ENCODE measurements around the gene LRRC9.
"Not testable (repeated sequence)": the region's sequence is repeated elsewhere in the genome, so short reads cannot be mapped to it uniquely, and the experiment has no call there.

Gene LRRC9

GRCh38 chr14:59952141-59952540 is 32.2 kb downstream of the LRRC9 start:
- not testable (repeated sequence) for H3K27ac ChIP-seq (ENCODE audit: low read length); H3K4me1 ChIP-seq (ENCODE audit: control insufficient read depth, insufficient read depth, low read length); H3K9me3 ChIP-seq (ENCODE audit: control insufficient read depth, insufficient read depth, low read length); H3K27me3 ChIP-seq (ENCODE audit: control insufficient read depth, insufficient read depth, low read length); DNase-seq (ENCODE audit: low read depth, low spot score); H3K4me3 ChIP-seq (ENCODE audit: low read length); H3K36me3 ChIP-seq (ENCODE audit: control insufficient read depth, insufficient read depth, low read length)
- WGBS (ENCODE audit: insufficient coverage, insufficient read length) = no CpG with 5 or more reads among the region's 30 CpGs

GRCh38 chr14:59957890-59958289 is 37.9 kb downstream of the LRRC9 start:
- DNase-seq (ENCODE audit: low read depth, low spot score); H3K27ac ChIP-seq (ENCODE audit: low read length); H3K27me3 ChIP-seq (ENCODE audit: control insufficient read depth, insufficient read depth, low read length); H3K9me3 ChIP-seq (ENCODE audit: control insufficient read depth, insufficient read depth, low read length); H3K4me3 ChIP-seq (ENCODE audit: low read length); H3K36me3 ChIP-seq (ENCODE audit: control insufficient read depth, insufficient read depth, low read length); H3K4me1 ChIP-seq (ENCODE audit: control insufficient read depth, insufficient read depth, low read length): not testable (repeated sequence)
- no CpG with 5 or more reads among the region's 4 CpGs for WGBS (ENCODE audit: insufficient coverage, insufficient read length)

- Histone ChIP-seq H3K36me3 (ENCODE audit: control insufficient read depth, insufficient read depth, low read length) (no peaks in the 10 kb centered on the region), H3K27me3 (ENCODE audit: control insufficient read depth, insufficient read depth, low read length) (no peaks in the 10 kb centered on the region), H3K4me3 (ENCODE audit: low read length) (no peak overlapping the region), H3K27ac (ENCODE audit: low read length) (no peak overlapping the region), H3K4me1 (ENCODE audit: control insufficient read depth, insufficient read depth, low read length) (no peaks in the 10 kb centered on the region), H3K9me3 (ENCODE audit: control insufficient read depth, insufficient read depth, low read length) (no peaks in the 10 kb centered on the region)
- no peak for DNase-seq (ENCODE audit: low read depth, low spot score)
- WGBS (ENCODE audit: insufficient coverage, insufficient read length) = no CpG with 5 or more reads among the region's 3 CpGs
Observed at GRCh38 chr14:59959668-59960067, 39.7 kb downstream of the LRRC9 start.

- H3K4me1 ChIP-seq (ENCODE audit: control insufficient read depth, insufficient read depth, low read length) = no peaks in the 10 kb centered on the region
- H3K27ac ChIP-seq (ENCODE audit: low read length) = no peak overlapping the region
- WGBS (ENCODE audit: insufficient coverage, insufficient read length) = no CpG with 5 or more reads among the region's 1 CpG
Observed at GRCh38 chr14:59961518-59962062, 41.6 kb downstream of the LRRC9 start.

GRCh38 chr14:59964251-59965007 is 44.5 kb downstream of the LRRC9 start:
- no peak overlapping the region for H3K4me3 ChIP-seq (ENCODE audit: low read length)
- H3K27me3 ChIP-seq (ENCODE audit: control insufficient read depth, insufficient read depth, low read length) = no peaks in the 10 kb centered on the region
- DNase-seq (ENCODE audit: low read depth, low spot score) = no peak
- no peaks in the 10 kb centered on the region for H3K36me3 ChIP-seq (ENCODE audit: control insufficient read depth, insufficient read depth, low read length)
- H3K27ac ChIP-seq (ENCODE audit: low read length) = no peak overlapping the region
- H3K9me3 ChIP-seq (ENCODE audit: control insufficient read depth, insufficient read depth, low read length) = no peaks in the 10 kb centered on the region
- no peaks in the 10 kb centered on the region for H3K4me1 ChIP-seq (ENCODE audit: control insufficient read depth, insufficient read depth, low read length)
- no CpG with 5 or more reads among the region's 5 CpGs for WGBS (ENCODE audit: insufficient coverage, insufficient read length)

More at GRCh38 chr14:59961518-59962062, 41.6 kb downstream of the LRRC9 start:
- H3K27me3 ChIP-seq (ENCODE audit: control insufficient read depth, insufficient read depth, low read length) = no peaks in the 10 kb centered on the region
- H3K9me3 ChIP-seq (ENCODE audit: control insufficient read depth, insufficient read depth, low read length) = no peaks in the 10 kb centered on the region
- no peak overlapping the region for H3K4me3 ChIP-seq (ENCODE audit: low read length)
- no peak for DNase-seq (ENCODE audit: low read depth, low spot score)
- no peaks in the 10 kb centered on the region for H3K36me3 ChIP-seq (ENCODE audit: control insufficient read depth, insufficient read depth, low read length)

- Histone ChIP-seq H3K27me3 (ENCODE audit: control insufficient read depth, insufficient read depth, low read length) (no peaks in the 10 kb centered on the region), H3K36me3 (ENCODE audit: control insufficient read depth, insufficient read depth, low read length) (no peaks in the 10 kb centered on the region), H3K9me3 (ENCODE audit: control insufficient read depth, insufficient read depth, low read length) (no peaks in the 10 kb centered on the region), H3K4me1 (ENCODE audit: control insufficient read depth, insufficient read depth, low read length) (no peaks in the 10 kb centered on the region), H3K4me3 (ENCODE audit: low read length) (no peak overlapping the region), H3K27ac (ENCODE audit: low read length) (no peak overlapping the region)
- no peak for DNase-seq (ENCODE audit: low read depth, low spot score)
- no CpG with 5 or more reads among the region's 2 CpGs for WGBS (ENCODE audit: insufficient coverage, insufficient read length)
Observed at GRCh38 chr14:59969319-59969718, 49.4 kb downstream of the LRRC9 start.

- DNase-seq (ENCODE audit: low read depth, low spot score) = no peak
- H3K27ac ChIP-seq (ENCODE audit: low read length) = no peak overlapping the region
- no peak overlapping the region for H3K4me3 ChIP-seq (ENCODE audit: low read length)
- no peaks in the 10 kb centered on the region for H3K27me3 ChIP-seq (ENCODE audit: control insufficient read depth, insufficient read depth, low read length)
- no peaks in the 10 kb centered on the region for H3K9me3 ChIP-seq (ENCODE audit: control insufficient read depth, insufficient read depth, low read length)
- H3K36me3 ChIP-seq (ENCODE audit: control insufficient read depth, insufficient read depth, low read length) = no peaks in the 10 kb centered on the region
- no peaks in the 10 kb centered on the region for H3K4me1 ChIP-seq (ENCODE audit: control insufficient read depth, insufficient read depth, low read length)
Observed at GRCh38 chr14:59981564-59981963, 61.6 kb downstream of the LRRC9 start.

GRCh38 chr14:59983048-59983447 is 63.1 kb downstream of the LRRC9 start:
- Histone ChIP-seq H3K9me3 (ENCODE audit: control insufficient read depth, insufficient read depth, low read length) (no peaks in the 10 kb centered on the region), H3K4me1 (ENCODE audit: control insufficient read depth, insufficient read depth, low read length) (no peaks in the 10 kb centered on the region), H3K36me3 (ENCODE audit: control insufficient read depth, insufficient read depth, low read length) (no peaks in the 10 kb centered on the region), H3K27ac (ENCODE audit: low read length) (no peak overlapping the region), H3K27me3 (ENCODE audit: control insufficient read depth, insufficient read depth, low read length) (no peaks in the 10 kb centered on the region), H3K4me3 (ENCODE audit: low read length) (no peak overlapping the region)
- no peak for DNase-seq (ENCODE audit: low read depth, low spot score)

- H3K4me1 ChIP-seq (ENCODE audit: control insufficient read depth, insufficient read depth, low read length) = no peaks in the 10 kb centered on the region
- no peak for DNase-seq (ENCODE audit: low read depth, low spot score)
- no peaks in the 10 kb centered on the region for H3K9me3 ChIP-seq (ENCODE audit: control insufficient read depth, insufficient read depth, low read length)
- no CpG with 5 or more reads among the region's 1 CpG for WGBS (ENCODE audit: insufficient coverage, insufficient read length)
- no peak overlapping the region for H3K27ac ChIP-seq (ENCODE audit: low read length)
- H3K4me3 ChIP-seq (ENCODE audit: low read length) = no peak overlapping the region
- no peaks in the 10 kb centered on the region for H3K27me3 ChIP-seq (ENCODE audit: control insufficient read depth, insufficient read depth, low read length)
- 0 out of 2 replicates have a peak, but pooled peaks cover 3% of the 10 kb centered on the region for H3K36me3 ChIP-seq (ENCODE audit: control insufficient read depth, insufficient read depth, low read length)
Observed at GRCh38 chr14:59986556-59987059, 66.7 kb downstream of the LRRC9 start.

- no peak for DNase-seq (ENCODE audit: low read depth, low spot score)
- Histone ChIP-seq H3K9me3 (ENCODE audit: control insufficient read depth, insufficient read depth, low read length) (no peaks in the 10 kb centered on the region), H3K27me3 (ENCODE audit: control insufficient read depth, insufficient read depth, low read length) (no peaks in the 10 kb centered on the region), H3K4me1 (ENCODE audit: control insufficient read depth, insufficient read depth, low read length) (no peaks in the 10 kb centered on the region), H3K27ac (ENCODE audit: low read length) (no peak overlapping the region), H3K36me3 (ENCODE audit: control insufficient read depth, insufficient read depth, low read length) (no peaks in the 10 kb centered on the region), H3K4me3 (ENCODE audit: low read length) (no peak overlapping the region)
Observed at GRCh38 chr14:59997449-59997848, 77.5 kb downstream of the LRRC9 start.

- H3K27ac ChIP-seq (ENCODE audit: low read length) = no peak overlapping the region
- no peaks in the 10 kb centered on the region for H3K4me1 ChIP-seq (ENCODE audit: control insufficient read depth, insufficient read depth, low read length)
- no peaks in the 10 kb centered on the region for H3K36me3 ChIP-seq (ENCODE audit: control insufficient read depth, insufficient read depth, low read length)
- no peak for DNase-seq (ENCODE audit: low read depth, low spot score)
- H3K9me3 ChIP-seq (ENCODE audit: control insufficient read depth, insufficient read depth, low read length) = no peaks in the 10 kb centered on the region
- H3K4me3 ChIP-seq (ENCODE audit: low read length) = no peak overlapping the region
- H3K27me3 ChIP-seq (ENCODE audit: control insufficient read depth, insufficient read depth, low read length) = no peaks in the 10 kb centered on the region
Observed at GRCh38 chr14:59997966-59998365, 78.0 kb downstream of the LRRC9 start.
